GM23338 (cell line): Measurements from ENCODE around the gene SCFD2. TPM values are rescaled to one million over a fixed set of nuclear protein-coding genes. Genes with fewer than 3 reads are reported as not detected.

Experiments used
- ATAC-seq: fragments of 200-7000 bp; cut with Tn5 transposase; 3 replicates; pipeline ENCODE4 v1.9.1; 2020
- DNase-seq: peaks from one replicate; pipeline ENCODE4 v3.0.0-alpha.2; 2015; ENCODE audit warnings: low spot score
- H2AFZ ChIP-seq: fragments of 200-600 bp; sonication (generic); 2 replicates; pipeline ENCODE4 v1.8.0; 2016; ENCODE audit warnings: antibody characterized with exemption, mild to moderate bottlenecking, moderate library complexity
- H3F3A ChIP-seq: fragments of 200-600 bp; sonication (generic); replicated peaks from 2 replicates; pipeline ENCODE4 v1.8.0; 2017; ENCODE audit warnings: antibody characterized with exemption, mixed run types, low read depth
- H3K27ac ChIP-seq: fragments of 200-600 bp; sonication (generic); 2 replicates; pipeline ENCODE4 v1.6.1; 2016; ENCODE audit warnings: low read depth
- H3K27me3 ChIP-seq: fragments of 200-600 bp; sonication (generic); 2 replicates; pipeline ENCODE4 v1.8.0; 2016; ENCODE audit warnings: mild to moderate bottlenecking, mixed run types, moderate library complexity; ENCODE audit not compliant: insufficient read depth
- H3K36me3 ChIP-seq: fragments of 200-600 bp; sonication (generic); 2 replicates; pipeline ENCODE4 v1.8.0; 2016; ENCODE audit warnings: mild to moderate bottlenecking; ENCODE audit not compliant: insufficient read depth
- H3K4me1 ChIP-seq: fragments of 200-600 bp; sonication (generic); 2 replicates; pipeline ENCODE4 v1.8.0; 2016; ENCODE audit warnings: mild to moderate bottlenecking, moderate library complexity; ENCODE audit not compliant: insufficient read depth
- H3K4me2 ChIP-seq: fragments of 200-600 bp; sonication (generic); 2 replicates; pipeline ENCODE4 v1.7.1; 2017; ENCODE audit warnings: mixed run types
- H3K4me3 ChIP-seq: fragments of 200-600 bp; sonication (generic); 2 replicates; pipeline ENCODE4 v1.6.1; 2016; ENCODE audit warnings: mixed run types
- H3K79me2 ChIP-seq: fragments of 200-600 bp; sonication (generic); replicated peaks from 2 replicates; pipeline ENCODE4 v1.8.0; 2017; ENCODE audit warnings: mild to moderate bottlenecking; ENCODE audit not compliant: insufficient read depth
- H3K9me2 ChIP-seq: fragments of 200-600 bp; sonication (generic); 2 replicates; pipeline ENCODE4 v1.8.0; 2017; ENCODE audit not compliant: insufficient read depth
- H4K20me1 ChIP-seq: fragments of 200-600 bp; sonication (generic); replicated peaks from 2 replicates; pipeline ENCODE4 v1.8.0; 2017; ENCODE audit warnings: mild to moderate bottlenecking; ENCODE audit not compliant: insufficient read depth
- H3K27ac Mint-ChIP-seq: 2 replicates; pipeline ENCODE4 v1.8.0; 2020; ENCODE audit warnings: inconsistent platforms, mild to moderate bottlenecking, moderate library complexity, mixed read lengths
- H3K27me3 Mint-ChIP-seq: 3 replicates; pipeline ENCODE4 v1.8.0; 2022; ENCODE audit warnings: low read depth, mild to moderate bottlenecking, moderate library complexity, mixed read lengths, inconsistent platforms; ENCODE audit not compliant: insufficient read depth, poor library complexity
- H3K36me3 Mint-ChIP-seq: 3 replicates; pipeline ENCODE4 v1.8.0; 2021; ENCODE audit warnings: low read depth, mild to moderate bottlenecking, inconsistent platforms, moderate library complexity, mixed read lengths
- H3K4me1 Mint-ChIP-seq: 3 replicates; pipeline ENCODE4 v1.8.0; 2020; ENCODE audit warnings: mild to moderate bottlenecking, inconsistent platforms, mixed read lengths
- H3K4me3 Mint-ChIP-seq: 3 replicates; pipeline ENCODE4 v1.8.0; 2021; ENCODE audit warnings: moderate library complexity, mild to moderate bottlenecking, inconsistent platforms, mixed read lengths
- H3K9me3 Mint-ChIP-seq: 3 replicates; pipeline ENCODE4 v1.8.0; 2020; ENCODE audit warnings: moderate library complexity, mild to moderate bottlenecking, inconsistent platforms, mixed read lengths
- CREB1 ChIP-seq: fragments of 250-450 bp; sonication (Bioruptor Pico); IDR thresholded peaks from 2 replicates; pipeline ENCODE4 v1.5.0; 2020; ENCODE audit warnings: low read depth, mild to moderate bottlenecking, moderate library complexity
- EZH2 ChIP-seq: fragments of 200-600 bp; sonication (generic); IDR thresholded peaks from one replicate; pipeline ENCODE4 v1.8.0; 2017; ENCODE audit warnings: antibody characterized with exemption, mild to moderate bottlenecking, low read depth; ENCODE audit not compliant: unreplicated experiment
- EZH2phosphoT487 ChIP-seq: fragments of 200-600 bp; sonication (generic); IDR thresholded peaks from one replicate; pipeline ENCODE4 v1.8.1; 2018; ENCODE audit warnings: antibody characterized with exemption; ENCODE audit not compliant: unreplicated experiment
- JUNB ChIP-seq: IDR thresholded peaks from one replicate; pipeline ENCODE4 v1.6.1; 2016; ENCODE audit warnings: antibody characterized with exemption; ENCODE audit not compliant: unreplicated experiment
- NANOG ChIP-seq: IDR thresholded peaks from 2 replicates; pipeline ENCODE4 v1.6.1; 2016; ENCODE audit warnings: antibody characterized with exemption, borderline replicate concordance
- POLR2AphosphoS5 ChIP-seq: IDR thresholded peaks from 2 replicates; pipeline ENCODE4 v1.6.1; 2016; ENCODE audit warnings: antibody characterized with exemption, low read depth
- STAT1 ChIP-seq: IDR thresholded peaks from one replicate; pipeline ENCODE4 v1.6.1; 2016; ENCODE audit warnings: antibody characterized with exemption; ENCODE audit not compliant: unreplicated experiment
- ZNF114 ChIP-seq: fragments of 250-450 bp; sonication (Bioruptor Pico); IDR thresholded peaks from 2 replicates; pipeline ENCODE4 v1.5.0; 2020; ENCODE audit warnings: mild to moderate bottlenecking, moderate library complexity
- ZNF331 ChIP-seq: fragments of 250-450 bp; sonication (Bioruptor Pico); IDR thresholded peaks from 2 replicates; pipeline ENCODE4 v1.5.0; 2020; ENCODE audit warnings: low read depth, mild to moderate bottlenecking, moderate library complexity
- polyA plus RNA-seq: library from polyadenylated mRNA; unstranded; fragments of >200 nt; fragmentation: Nextera tagmentation; extraction: Ambion mirVana; gene quantifications from 2 replicates; pipeline ENCODE4 v1.2.1, GENCODE V29; 2016
- total RNA-seq: library from RNA; depleted of rRNA; stranded (reverse); fragments of >200 nt; shearing (Covaris generic); gene quantifications from 2 replicates; pipeline ENCODE4 v1.2.3, GENCODE V29; 2014
- TF ChIP-seq, protein P1 (sequence below): IDR thresholded peaks from 2 replicates; pipeline ENCODE4 v1.6.1; 2016; ENCODE audit warnings: antibody characterized with exemption
- TF ChIP-seq, protein P2 (sequence below): IDR thresholded peaks from one replicate; pipeline ENCODE4 v1.6.1; 2018; ENCODE audit warnings: antibody characterized with exemption; ENCODE audit not compliant: unreplicated experiment
- TF ChIP-seq, protein P3 (sequence below), 2 experiments: fragments of 200-600 bp in 1 of 2; sonication (generic) in 1 of 2; conservative IDR thresholded peaks; 2 replicates each; pipeline versions ENCODE4 v1.5.1 to v1.6.1; 2016 to 2017; ENCODE audit warnings: antibody characterized with exemption in 2 of 2, low read depth in 2 of 2, mild to moderate bottlenecking in 2 of 2, moderate library complexity in 1 of 2

Gene SCFD2
- total and polyA plus RNA-seq, 2 experiments from 2014 or later: 5.7 to 17.5 TPM

DNA sequence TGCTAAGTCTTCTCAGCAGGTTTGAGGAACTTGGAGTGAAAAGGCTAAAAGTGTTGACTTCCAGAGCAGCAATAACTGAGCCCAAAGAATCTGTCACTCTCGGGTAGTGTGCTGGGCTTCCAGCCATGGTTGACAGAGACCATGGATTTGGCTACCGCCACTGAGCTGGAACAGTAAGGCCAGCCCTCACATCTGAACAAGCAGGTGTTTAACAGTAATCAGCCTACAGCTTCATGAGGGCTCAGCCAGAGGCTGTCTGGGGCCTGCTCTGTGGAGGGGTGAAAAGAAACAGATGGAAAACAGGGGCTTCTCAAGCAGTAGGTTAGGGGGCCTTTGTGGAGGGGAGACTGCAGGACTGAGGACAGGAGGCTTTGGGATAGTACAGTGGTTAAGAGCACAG, 488.8 kb downstream of the SCFD2 start (continued):
- no peak for TF ChIP-seq POLR2AphosphoS5
- TF ChIP-seq CREB1 (CRISPR knock-in tag): no peak
- no peak for TF ChIP-seq EZH2phosphoT487
- no peak for TF ChIP-seq ZNF331
- no peak for TF ChIP-seq STAT1
- TF ChIP-seq, protein P1, sequence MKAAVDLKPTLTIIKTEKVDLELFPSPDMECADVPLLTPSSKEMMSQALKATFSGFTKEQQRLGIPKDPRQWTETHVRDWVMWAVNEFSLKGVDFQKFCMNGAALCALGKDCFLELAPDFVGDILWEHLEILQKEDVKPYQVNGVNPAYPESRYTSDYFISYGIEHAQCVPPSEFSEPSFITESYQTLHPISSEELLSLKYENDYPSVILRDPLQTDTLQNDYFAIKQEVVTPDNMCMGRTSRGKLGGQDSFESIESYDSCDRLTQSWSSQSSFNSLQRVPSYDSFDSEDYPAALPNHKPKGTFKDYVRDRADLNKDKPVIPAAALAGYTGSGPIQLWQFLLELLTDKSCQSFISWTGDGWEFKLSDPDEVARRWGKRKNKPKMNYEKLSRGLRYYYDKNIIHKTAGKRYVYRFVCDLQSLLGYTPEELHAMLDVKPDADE: no peak
- TF ChIP-seq JUNB: no peak
- TF ChIP-seq, protein P2, sequence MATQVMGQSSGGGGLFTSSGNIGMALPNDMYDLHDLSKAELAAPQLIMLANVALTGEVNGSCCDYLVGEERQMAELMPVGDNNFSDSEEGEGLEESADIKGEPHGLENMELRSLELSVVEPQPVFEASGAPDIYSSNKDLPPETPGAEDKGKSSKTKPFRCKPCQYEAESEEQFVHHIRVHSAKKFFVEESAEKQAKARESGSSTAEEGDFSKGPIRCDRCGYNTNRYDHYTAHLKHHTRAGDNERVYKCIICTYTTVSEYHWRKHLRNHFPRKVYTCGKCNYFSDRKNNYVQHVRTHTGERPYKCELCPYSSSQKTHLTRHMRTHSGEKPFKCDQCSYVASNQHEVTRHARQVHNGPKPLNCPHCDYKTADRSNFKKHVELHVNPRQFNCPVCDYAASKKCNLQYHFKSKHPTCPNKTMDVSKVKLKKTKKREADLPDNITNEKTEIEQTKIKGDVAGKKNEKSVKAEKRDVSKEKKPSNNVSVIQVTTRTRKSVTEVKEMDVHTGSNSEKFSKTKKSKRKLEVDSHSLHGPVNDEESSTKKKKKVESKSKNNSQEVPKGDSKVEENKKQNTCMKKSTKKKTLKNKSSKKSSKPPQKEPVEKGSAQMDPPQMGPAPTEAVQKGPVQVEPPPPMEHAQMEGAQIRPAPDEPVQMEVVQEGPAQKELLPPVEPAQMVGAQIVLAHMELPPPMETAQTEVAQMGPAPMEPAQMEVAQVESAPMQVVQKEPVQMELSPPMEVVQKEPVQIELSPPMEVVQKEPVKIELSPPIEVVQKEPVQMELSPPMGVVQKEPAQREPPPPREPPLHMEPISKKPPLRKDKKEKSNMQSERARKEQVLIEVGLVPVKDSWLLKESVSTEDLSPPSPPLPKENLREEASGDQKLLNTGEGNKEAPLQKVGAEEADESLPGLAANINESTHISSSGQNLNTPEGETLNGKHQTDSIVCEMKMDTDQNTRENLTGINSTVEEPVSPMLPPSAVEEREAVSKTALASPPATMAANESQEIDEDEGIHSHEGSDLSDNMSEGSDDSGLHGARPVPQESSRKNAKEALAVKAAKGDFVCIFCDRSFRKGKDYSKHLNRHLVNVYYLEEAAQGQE: no peak
- TF ChIP-seq, protein P3, sequence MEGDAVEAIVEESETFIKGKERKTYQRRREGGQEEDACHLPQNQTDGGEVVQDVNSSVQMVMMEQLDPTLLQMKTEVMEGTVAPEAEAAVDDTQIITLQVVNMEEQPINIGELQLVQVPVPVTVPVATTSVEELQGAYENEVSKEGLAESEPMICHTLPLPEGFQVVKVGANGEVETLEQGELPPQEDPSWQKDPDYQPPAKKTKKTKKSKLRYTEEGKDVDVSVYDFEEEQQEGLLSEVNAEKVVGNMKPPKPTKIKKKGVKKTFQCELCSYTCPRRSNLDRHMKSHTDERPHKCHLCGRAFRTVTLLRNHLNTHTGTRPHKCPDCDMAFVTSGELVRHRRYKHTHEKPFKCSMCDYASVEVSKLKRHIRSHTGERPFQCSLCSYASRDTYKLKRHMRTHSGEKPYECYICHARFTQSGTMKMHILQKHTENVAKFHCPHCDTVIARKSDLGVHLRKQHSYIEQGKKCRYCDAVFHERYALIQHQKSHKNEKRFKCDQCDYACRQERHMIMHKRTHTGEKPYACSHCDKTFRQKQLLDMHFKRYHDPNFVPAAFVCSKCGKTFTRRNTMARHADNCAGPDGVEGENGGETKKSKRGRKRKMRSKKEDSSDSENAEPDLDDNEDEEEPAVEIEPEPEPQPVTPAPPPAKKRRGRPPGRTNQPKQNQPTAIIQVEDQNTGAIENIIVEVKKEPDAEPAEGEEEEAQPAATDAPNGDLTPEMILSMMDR (conservative IDR thresholded peaks at IDR 0.05; ENCODE audit: low read depth in 2 of 2): no peak

DNA sequence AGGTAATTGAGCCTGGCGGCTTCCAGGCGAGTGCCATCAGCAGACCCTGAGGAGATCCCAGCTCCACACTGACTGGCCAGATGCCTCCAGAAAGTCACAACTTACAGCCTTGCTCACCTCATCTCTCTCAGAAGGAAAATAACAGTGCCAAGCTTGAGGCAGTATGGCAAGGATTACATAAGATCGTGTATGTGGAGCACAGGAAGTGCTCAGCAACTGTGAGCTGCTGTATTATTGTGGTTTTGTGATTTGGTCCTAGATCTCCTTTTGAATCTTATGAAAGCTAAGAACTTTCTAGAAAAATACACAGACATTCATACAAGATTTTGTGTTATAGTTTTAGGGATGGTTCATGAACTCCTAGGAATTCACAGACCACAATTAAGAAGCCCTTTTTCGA, 489.8 kb downstream of the SCFD2 start:
- Mint-ChIP-seq H3K27ac (no peak overlapping the region), H3K4me1 (peaks cover 47% of the 10 kb centered on the region), H3K27me3 (peaks cover 10% of the 10 kb centered on the region), H3K36me3 (0 out of 3 replicates have a peak, but pooled peaks cover under 1% of the 10 kb centered on the region), H3K9me3 (peaks cover 3% of the 10 kb centered on the region; the same call in 2 of the 3 replicates), H3K4me3 (no peak overlapping the region)
- Histone ChIP-seq H3F3A (no peaks in the 10 kb centered on the region), H3K27ac (no peak overlapping the region), H4K20me1 (no peaks in the 10 kb centered on the region), H2AFZ (no peak overlapping the region), H3K79me2 (no peaks in the 10 kb centered on the region), H3K4me3 (no peak overlapping the region), H3K27me3 (no peaks in the 10 kb centered on the region), H3K9me2 (no peaks in the 10 kb centered on the region; the same call in 1 of the 2 replicates), H3K36me3 (no peaks in the 10 kb centered on the region), H3K4me2 (no peak overlapping the region), H3K4me1 (peaks cover 28% of the 10 kb centered on the region)
- DNase-seq: no peak
- ATAC-seq: no peak
- TF ChIP-seq NANOG (no peak), EZH2 (no peak), STAT1 (no peak), POLR2AphosphoS5 (no peak), ZNF114 (no peak)
- TF ChIP-seq, protein P2: no peak
